ENCODE data around the gene SMYD3. TPM values are rescaled to one million over a fixed set of nuclear protein-coding genes. Genes with fewer than 3 reads are reported as not detected.

Gene SMYD3
- total and polyA plus RNA-seq, 10 of the 15 experiments (the other 5 are each of a cell fraction or from before 2014, with no cell fraction given), result 18.3 to 54.0 (median 24.8) TPM

- no peak for TF ChIP-seq NFIC (IDR thresholded peaks at IDR 0.05; ENCODE audit: low read depth, low read length)
These were observed 671.7 kb downstream of the SMYD3 start (continued) for GRCh38 chr1:245835386-245835785.

GRCh38 chr1:245834002-245834401, 673.1 kb downstream of the SMYD3 start:
- SMC1A ChIA-PET (ENCODE audit: uncharacterized antibody, unreplicated experiment), result no interaction called here
- BruUV-seq (replicated peaks), result no TSS peak
- TF ChIP-seq NFIC (IDR thresholded peaks at IDR 0.05; ENCODE audit: low read depth, low read length) (no peak), EZH2 (IDR thresholded peaks at IDR 0.05; ENCODE audit: borderline replicate concordance, control insufficient read depth, low read depth, low read length) (no peak), MYB (IDR thresholded peaks at IDR 0.05; ENCODE audit: borderline replicate concordance, low read depth, low read length) (no peak), IRF3 (IDR thresholded peaks at IDR 0.05) (no peak), MYC (IDR thresholded peaks at IDR 0.05; ENCODE audit: insufficient read depth, insufficient read length, insufficient replicate concordance, low read length, severe bottlenecking) (no peak), STAT1 (conservative IDR thresholded peaks at IDR 0.05) (no peak), FOXK2 (IDR thresholded peaks at IDR 0.05) (no peak), TBL1XR1 (IDR thresholded peaks at IDR 0.05; ENCODE audit: low read depth, low read length) (no peak), SP1 (IDR thresholded peaks at IDR 0.05; ENCODE audit: low read depth, low read length) (no peak), EED (IDR thresholded peaks at IDR 0.05; ENCODE audit: low read depth) (no peak), NR2C1 (IDR thresholded peaks at IDR 0.05) (no peak), ZNF217 (IDR thresholded peaks at IDR 0.05) (no peak), CHD2 (IDR thresholded peaks at IDR 0.05; ENCODE audit: borderline replicate concordance, low read depth, low read length) (no peak), SMAD5 (IDR thresholded peaks at IDR 0.05; ENCODE audit: low read depth) (no peak)
- TF ChIP-seq, protein P1, sequence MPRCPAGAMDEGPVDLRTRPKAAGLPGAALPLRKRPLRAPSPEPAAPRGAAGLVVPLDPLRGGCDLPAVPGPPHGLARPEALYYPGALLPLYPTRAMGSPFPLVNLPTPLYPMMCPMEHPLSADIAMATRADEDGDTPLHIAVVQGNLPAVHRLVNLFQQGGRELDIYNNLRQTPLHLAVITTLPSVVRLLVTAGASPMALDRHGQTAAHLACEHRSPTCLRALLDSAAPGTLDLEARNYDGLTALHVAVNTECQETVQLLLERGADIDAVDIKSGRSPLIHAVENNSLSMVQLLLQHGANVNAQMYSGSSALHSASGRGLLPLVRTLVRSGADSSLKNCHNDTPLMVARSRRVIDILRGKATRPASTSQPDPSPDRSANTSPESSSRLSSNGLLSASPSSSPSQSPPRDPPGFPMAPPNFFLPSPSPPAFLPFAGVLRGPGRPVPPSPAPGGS (IDR thresholded peaks at IDR 0.05; ENCODE audit: borderline replicate concordance, insufficient read depth, low read depth, low read length, poor library complexity, severe bottlenecking), result no peak
- Histone ChIP-seq H3K9ac (ENCODE audit: control insufficient read depth, insufficient read depth, low read length) (no peak overlapping the region), H3K9me3 (replicated peaks; ENCODE audit: control insufficient read depth, insufficient read depth, low read length) (no peaks in the 10 kb centered on the region; the same call in 2 of the 3 replicates), H3K4me2 (ENCODE audit: control insufficient read depth, insufficient read depth) (no peak overlapping the region), H3K27ac (ENCODE audit: control insufficient read depth, insufficient read depth) (no peak overlapping the region), H4K20me1 (ENCODE audit: control insufficient read depth, insufficient read depth) (no peaks in the 10 kb centered on the region), H3K4me3 (no peak overlapping the region), H3K27me3 (replicated peaks in 1 of 2; ENCODE audit: control insufficient read depth in 2 of 2, insufficient read depth in 2 of 2, low read length in 1 of 2) (no peaks in the 10 kb centered on the region), H3K79me2 (ENCODE audit: control insufficient read depth, insufficient read depth, low read length) (no peaks in the 10 kb centered on the region), H3K36me3 (ENCODE audit: control insufficient read depth in 2 of 2, insufficient read depth in 2 of 2, low read length in 1 of 2) (no peaks in the 10 kb centered on the region; a peak in 2 of 4 replicates), H3K4me1 (ENCODE audit: control insufficient read depth, insufficient read depth, low read length) (no peaks in the 10 kb centered on the region), H2AFZ (ENCODE audit: control insufficient read depth, low read depth, low read length) (no peak overlapping the region)
- POLR2A ChIA-PET, result interaction anchor here (0.5 kb wide), 1 partner anchor 708 kb away, joined by 3 read pairs; no protein-coding TSS in a partner anchor
- intact Hi-C loops (cut with micrococcal nuclease; ENCODE audit: unreplicated experiment) (no loop called here), in situ Hi-C loops (cut with MboI) (no loop called here)
- RAD21 ChIA-PET (ENCODE audit: unreplicated experiment), result no interaction called here
- ATAC-seq (no peak), DNase-seq (ENCODE audit: low read depth, low spot score) (no peak), FAIRE-seq (no peak)
- CTCF ChIA-PET, result no interaction called here
- 78% methylated on average over 5 of the region's 5 CpGs for whole genome bisulfite sequencing (ENCODE audit: insufficient coverage, insufficient replicate concordance, low lambda C conversion rate, missing lambda C conversion rate)
